Measurements from ENCODE around the gene HRH1. TPM values are rescaled to one million over a fixed set of nuclear protein-coding genes. Genes with fewer than 3 reads are reported as not detected.

The HRH1 gene
- total and polyA plus RNA-seq, 10 of the 15 experiments (the other 5 are each of a cell fraction or from before 2014, with no cell fraction given): not detected

DNA sequence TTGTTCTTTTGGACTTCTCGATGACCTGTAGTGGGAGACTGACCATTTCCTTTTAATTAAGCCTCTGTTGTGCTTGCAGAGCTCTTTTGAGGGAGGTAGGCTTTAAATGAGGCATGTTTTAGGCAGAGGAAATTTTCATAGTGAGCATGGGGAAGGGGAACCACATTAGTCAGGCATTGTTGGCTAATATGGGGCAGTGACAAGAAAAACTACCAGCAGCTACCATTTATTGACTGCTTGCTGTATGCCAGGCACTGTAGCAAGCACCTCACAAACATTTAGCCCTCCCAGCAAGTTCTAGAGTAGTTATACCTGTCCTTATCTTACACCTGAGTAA lies 128.8 kb downstream of the HRH1 start:
- SMC1A ChIA-PET (ENCODE audit: uncharacterized antibody, unreplicated experiment): interaction anchor here (1.7 kb wide), 1 partner anchor 10 kb away, joined by 5 read pairs; no protein-coding TSS in a partner anchor
- H2AFZ ChIP-seq (ENCODE audit: control insufficient read depth, low read depth, low read length): no peak overlapping the region
- RAD21 ChIA-PET (ENCODE audit: unreplicated experiment): no interaction called here
- no peak overlapping the region for H3K4me2 ChIP-seq (ENCODE audit: control insufficient read depth, insufficient read depth)
- BruUV-seq (replicated peaks): no TSS peak
- no peaks in the 10 kb centered on the region for H3K27me3 ChIP-seq (replicated peaks in 1 of 2; ENCODE audit: control insufficient read depth in 2 of 2, insufficient read depth in 2 of 2, low read length in 1 of 2)
- H4K20me1 ChIP-seq (ENCODE audit: control insufficient read depth, insufficient read depth): no peaks in the 10 kb centered on the region
- ATAC-seq (no peak), DNase-seq (ENCODE audit: low read depth, low spot score) (no peak), FAIRE-seq (no peak)
- H3K9ac ChIP-seq (ENCODE audit: control insufficient read depth, insufficient read depth, low read length): no peak overlapping the region
- in situ Hi-C loops (cut with MboI): no loop called here
- POLR2A ChIA-PET: interaction anchor here (0.5 kb wide), 1 partner anchor 1787 kb away, joined by 4 read pairs; no protein-coding TSS in a partner anchor
- H3K36me3 ChIP-seq (ENCODE audit: control insufficient read depth in 2 of 2, insufficient read depth in 2 of 2, low read length in 1 of 2): peaks cover 3 to 9% of the 10 kb centered on the region in 2 experiments; a peak in 3 of 4 replicates
- H3K9me3 ChIP-seq (replicated peaks; ENCODE audit: control insufficient read depth, insufficient read depth, low read length): no peaks in the 10 kb centered on the region
- H3K4me1 ChIP-seq (ENCODE audit: control insufficient read depth, insufficient read depth, low read length): peaks cover 6% of the 10 kb centered on the region
- no peak for TF ChIP-seq IRF5 (IDR thresholded peaks at IDR 0.05; ENCODE audit: borderline replicate concordance)
- TF ChIP-seq USF2 (IDR thresholded peaks at IDR 0.05; ENCODE audit: borderline replicate concordance, low read depth, low read length): no peak
- H3K27ac ChIP-seq (ENCODE audit: control insufficient read depth, insufficient read depth): no peak overlapping the region
- CTCF ChIA-PET: no interaction called here
- no peak overlapping the region for H3K4me3 ChIP-seq
- peaks cover 2% of the 10 kb centered on the region; the same call in 1 of the 2 replicates for H3K79me2 ChIP-seq (ENCODE audit: control insufficient read depth, insufficient read depth, low read length)
- intact Hi-C loops (cut with micrococcal nuclease; ENCODE audit: unreplicated experiment): no loop called here
- 93% methylated on average over 1 of the region's 1 CpG for WGBS (ENCODE audit: insufficient coverage, insufficient replicate concordance, low lambda C conversion rate, missing lambda C conversion rate)

DNA sequence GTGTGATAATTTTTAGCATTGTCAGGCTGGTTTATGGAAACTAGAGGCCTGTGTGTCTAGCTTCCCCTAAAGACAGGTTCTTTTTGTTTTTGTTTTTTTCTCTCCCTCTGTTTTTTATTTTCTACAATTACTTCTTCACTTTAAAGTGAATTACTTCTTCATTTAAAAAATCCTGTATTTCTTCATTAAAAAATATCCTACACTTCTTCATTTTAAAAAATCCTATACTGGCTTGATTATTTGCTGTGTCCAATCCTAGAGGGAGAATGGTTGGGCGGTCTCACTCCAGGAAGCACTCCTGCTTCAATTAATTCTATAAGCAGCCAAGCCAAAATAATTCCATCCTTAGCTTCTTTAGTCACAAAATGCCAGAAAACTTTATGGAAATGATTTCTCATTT lies 129.7 kb downstream of the HRH1 start:
- in situ Hi-C loops (cut with MboI) (no loop called here), intact Hi-C loops (cut with micrococcal nuclease; ENCODE audit: unreplicated experiment) (no loop called here)
- no peak overlapping the region for H3K4me3 ChIP-seq
- peaks cover 3 to 8% of the 10 kb centered on the region in 2 experiments; a peak in 3 of 4 replicates for H3K36me3 ChIP-seq (ENCODE audit: control insufficient read depth in 2 of 2, insufficient read depth in 2 of 2, low read length in 1 of 2)
- H3K9ac ChIP-seq (ENCODE audit: control insufficient read depth, insufficient read depth, low read length): no peak overlapping the region
- POLR2A ChIA-PET: no interaction called here
- no peak overlapping the region for H3K27ac ChIP-seq (ENCODE audit: control insufficient read depth, insufficient read depth)
- DNase-seq (ENCODE audit: low read depth, low spot score) (no peak), FAIRE-seq (no peak), ATAC-seq (no peak)
- no peak overlapping the region for H2AFZ ChIP-seq (ENCODE audit: control insufficient read depth, low read depth, low read length)
- SMC1A ChIA-PET (ENCODE audit: uncharacterized antibody, unreplicated experiment): no interaction called here
- BruUV-seq (replicated peaks): no TSS peak
- no peaks in the 10 kb centered on the region for H3K9me3 ChIP-seq (replicated peaks; ENCODE audit: control insufficient read depth, insufficient read depth, low read length)
- no peaks in the 10 kb centered on the region for H3K27me3 ChIP-seq (replicated peaks in 1 of 2; ENCODE audit: control insufficient read depth in 2 of 2, insufficient read depth in 2 of 2, low read length in 1 of 2)
- RAD21 ChIA-PET (ENCODE audit: unreplicated experiment): no interaction called here
- H4K20me1 ChIP-seq (ENCODE audit: control insufficient read depth, insufficient read depth): no peaks in the 10 kb centered on the region
- WGBS (ENCODE audit: insufficient coverage, insufficient replicate concordance, low lambda C conversion rate, missing lambda C conversion rate): 100% methylated on average over 1 of the region's 1 CpG
- H3K79me2 ChIP-seq (ENCODE audit: control insufficient read depth, insufficient read depth, low read length): no peaks in the 10 kb centered on the region; the same call in 1 of the 2 replicates
- CTCF ChIA-PET: no interaction called here
- peaks cover 13% of the 10 kb centered on the region for H3K4me1 ChIP-seq (ENCODE audit: control insufficient read depth, insufficient read depth, low read length)
- H3K4me2 ChIP-seq (ENCODE audit: control insufficient read depth, insufficient read depth): no peak overlapping the region
- no peak for TF ChIP-seq NR2C2 (IDR thresholded peaks at IDR 0.05; ENCODE audit: borderline replicate concordance, control insufficient read depth, insufficient read length, low read depth)
- TF ChIP-seq ELK1 (IDR thresholded peaks at IDR 0.05; ENCODE audit: low read depth, low read length): no peak
- TF ChIP-seq ZZZ3 (IDR thresholded peaks at IDR 0.05; ENCODE audit: control insufficient read depth, insufficient read length, low read depth): no peak
- TF ChIP-seq ETV6 (conservative IDR thresholded peaks at IDR 0.05 in 1 of 2, IDR thresholded peaks at IDR 0.05 in 1 of 2; ENCODE audit: borderline replicate concordance in 1 of 2, low read depth in 1 of 2): no peak
- no peak for TF ChIP-seq FOS (IDR thresholded peaks at IDR 0.05; ENCODE audit: borderline replicate concordance, extremely low read depth, insufficient read length)
- TF ChIP-seq ESRRA (IDR thresholded peaks at IDR 0.05; ENCODE audit: low read length): no peak
- no peak for TF ChIP-seq ZSCAN29 (IDR thresholded peaks at IDR 0.05)
- TF ChIP-seq, protein P1, sequence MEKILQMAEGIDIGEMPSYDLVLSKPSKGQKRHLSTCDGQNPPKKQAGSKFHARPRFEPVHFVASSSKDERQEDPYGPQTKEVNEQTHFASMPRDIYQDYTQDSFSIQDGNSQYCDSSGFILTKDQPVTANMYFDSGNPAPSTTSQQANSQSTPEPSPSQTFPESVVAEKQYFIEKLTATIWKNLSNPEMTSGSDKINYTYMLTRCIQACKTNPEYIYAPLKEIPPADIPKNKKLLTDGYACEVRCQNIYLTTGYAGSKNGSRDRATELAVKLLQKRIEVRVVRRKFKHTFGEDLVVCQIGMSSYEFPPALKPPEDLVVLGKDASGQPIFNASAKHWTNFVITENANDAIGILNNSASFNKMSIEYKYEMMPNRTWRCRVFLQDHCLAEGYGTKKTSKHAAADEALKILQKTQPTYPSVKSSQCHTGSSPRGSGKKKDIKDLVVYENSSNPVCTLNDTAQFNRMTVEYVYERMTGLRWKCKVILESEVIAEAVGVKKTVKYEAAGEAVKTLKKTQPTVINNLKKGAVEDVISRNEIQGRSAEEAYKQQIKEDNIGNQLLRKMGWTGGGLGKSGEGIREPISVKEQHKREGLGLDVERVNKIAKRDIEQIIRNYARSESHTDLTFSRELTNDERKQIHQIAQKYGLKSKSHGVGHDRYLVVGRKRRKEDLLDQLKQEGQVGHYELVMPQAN (conservative IDR thresholded peaks at IDR 0.05): no peak
